ENCODE measurements around the gene LARGE1. TPM values are rescaled to one million over a fixed set of nuclear protein-coding genes. Genes with fewer than 3 reads are reported as not detected.

The LARGE1 gene
- total and polyA plus RNA-seq, 3 experiments from 2014 or later, result 0.07 to 0.27 (median 0.18) TPM

- H3K4me3 Mint-ChIP-seq, result no peak overlapping the region
- Histone ChIP-seq H3K9me3 (ENCODE audit: low read length) (no peaks in the 10 kb centered on the region), H3K27me3 (ENCODE audit: insufficient read depth, low read length, poor library complexity, severe bottlenecking) (no peaks in the 10 kb centered on the region), H3K4me1 (ENCODE audit: insufficient read depth, low read length) (no peaks in the 10 kb centered on the region), H3K27ac (ENCODE audit: low read depth, low read length) (no peak overlapping the region), H3K4me3 (ENCODE audit: low read length) (no peak overlapping the region), H3K36me3 (ENCODE audit: insufficient read depth, low read length) (no peaks in the 10 kb centered on the region)
- H3K36me3 Mint-ChIP-seq, result no peaks in the 10 kb centered on the region
- H3K27me3 Mint-ChIP-seq, result peaks cover 0 to 3% of the 10 kb centered on the region in 2 donors
- CTCF ChIA-PET, result no interaction called here
- DNase-seq, result no peak
- peaks cover 0 to 4% (median 2%) of the 10 kb centered on the region in 5 donors for H3K9me3 Mint-ChIP-seq
- H3K4me1 Mint-ChIP-seq, result no peaks in the 10 kb centered on the region
- H3K27ac Mint-ChIP-seq, result no peak overlapping the region
- POLR2A ChIA-PET, result no interaction called here
Measured at GRCh38 chr22:33781411-33781810, 138.9 kb downstream of the LARGE1 start.

- Histone ChIP-seq H3K9me3 (ENCODE audit: low read length) (no peaks in the 10 kb centered on the region), H3K36me3 (ENCODE audit: insufficient read depth, low read length) (no peaks in the 10 kb centered on the region), H3K27ac (ENCODE audit: low read depth, low read length) (no peak overlapping the region), H3K4me1 (ENCODE audit: insufficient read depth, low read length) (no peaks in the 10 kb centered on the region), H3K4me3 (ENCODE audit: low read length) (no peak overlapping the region), H3K27me3 (ENCODE audit: insufficient read depth, low read length, poor library complexity, severe bottlenecking) (no peaks in the 10 kb centered on the region)
- Mint-ChIP-seq H3K9me3 (peaks cover 0 to 4% (median 2%) of the 10 kb centered on the region in 5 donors), H3K4me1 (no peaks in the 10 kb centered on the region), H3K27me3 (peaks cover 0 to 4% of the 10 kb centered on the region in 2 donors), H3K36me3 (no peaks in the 10 kb centered on the region), H3K4me3 (no peak overlapping the region), H3K27ac (no peak overlapping the region)
- ChIA-PET POLR2A (no interaction called here), CTCF (no interaction called here)
- no peak for DNase-seq
Measured at GRCh38 chr22:33780531-33781136, 139.6 kb downstream of the LARGE1 start.

DNA sequence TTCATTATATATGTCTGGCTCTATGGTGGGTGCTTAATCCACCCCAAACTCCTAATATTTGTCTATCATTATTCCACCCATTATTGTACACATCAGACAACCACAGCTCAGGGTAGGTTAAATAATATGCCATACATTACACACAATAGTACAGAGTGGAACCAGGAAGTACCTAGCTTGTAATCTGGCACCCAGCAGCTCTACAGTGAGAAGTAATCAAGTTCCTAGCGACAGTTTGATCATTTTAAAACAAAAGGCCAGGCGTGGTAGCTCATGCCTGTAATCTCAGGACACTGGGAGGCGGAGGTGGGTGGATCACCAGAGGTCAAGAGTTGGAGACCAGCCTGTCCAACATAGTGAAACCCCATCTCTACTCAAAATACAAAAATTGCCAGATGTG, 141.0 kb downstream of the LARGE1 start:
- Mint-ChIP-seq H3K4me3 (no peak overlapping the region), H3K36me3 (no peaks in the 10 kb centered on the region), H3K27me3 (peaks cover 0 to 4% of the 10 kb centered on the region in 2 donors), H3K27ac (no peak overlapping the region), H3K9me3 (peaks cover 0 to 4% (median 2%) of the 10 kb centered on the region in 5 donors), H3K4me1 (no peaks in the 10 kb centered on the region)
- POLR2A ChIA-PET, result no interaction called here
- no peaks in the 10 kb centered on the region for H3K9me3 ChIP-seq (ENCODE audit: low read length)
- CTCF ChIA-PET, result no interaction called here
- no peak for DNase-seq
- H3K4me3 ChIP-seq (ENCODE audit: low read length), result no peak overlapping the region
- no peaks in the 10 kb centered on the region for H3K36me3 ChIP-seq (ENCODE audit: insufficient read depth, low read length)
- H3K4me1 ChIP-seq (ENCODE audit: insufficient read depth, low read length), result no peaks in the 10 kb centered on the region
- H3K27me3 ChIP-seq (ENCODE audit: insufficient read depth, low read length, poor library complexity, severe bottlenecking), result no peaks in the 10 kb centered on the region
- no peak overlapping the region for H3K27ac ChIP-seq (ENCODE audit: low read depth, low read length)

- no peak overlapping the region for H3K27ac ChIP-seq (ENCODE audit: low read depth, low read length)
- ChIA-PET CTCF (no interaction called here), POLR2A (no interaction called here)
- Mint-ChIP-seq H3K27me3 (peaks cover 0 to 4% of the 10 kb centered on the region in 2 donors), H3K9me3 (peaks cover 0 to 6% (median 4%) of the 10 kb centered on the region in 5 donors), H3K4me1 (no peaks in the 10 kb centered on the region), H3K4me3 (no peak overlapping the region), H3K36me3 (no peaks in the 10 kb centered on the region), H3K27ac (no peak overlapping the region)
- H3K4me3 ChIP-seq (ENCODE audit: low read length), result no peak overlapping the region
- H3K4me1 ChIP-seq (ENCODE audit: insufficient read depth, low read length), result no peaks in the 10 kb centered on the region
- no peaks in the 10 kb centered on the region for H3K36me3 ChIP-seq (ENCODE audit: insufficient read depth, low read length)
- no peaks in the 10 kb centered on the region for H3K27me3 ChIP-seq (ENCODE audit: insufficient read depth, low read length, poor library complexity, severe bottlenecking)
- DNase-seq, result no peak
- no peaks in the 10 kb centered on the region for H3K9me3 ChIP-seq (ENCODE audit: low read length)
Measured at GRCh38 chr22:33776491-33776890, 143.8 kb downstream of the LARGE1 start.

GRCh38 chr22:33774781-33775180, 145.5 kb downstream of the LARGE1 start:
- H3K9me3 Mint-ChIP-seq, result peaks cover 0 to 6% (median 4%) of the 10 kb centered on the region in 5 donors

GRCh38 chr22:33772745-33773144, 147.5 kb downstream of the LARGE1 start:
- Histone ChIP-seq H3K4me1 (ENCODE audit: insufficient read depth, low read length) (no peaks in the 10 kb centered on the region), H3K36me3 (ENCODE audit: insufficient read depth, low read length) (no peaks in the 10 kb centered on the region), H3K27me3 (ENCODE audit: insufficient read depth, low read length, poor library complexity, severe bottlenecking) (no peaks in the 10 kb centered on the region), H3K4me3 (ENCODE audit: low read length) (no peak overlapping the region), H3K9me3 (ENCODE audit: low read length) (no peaks in the 10 kb centered on the region), H3K27ac (ENCODE audit: low read depth, low read length) (no peak overlapping the region)
- Mint-ChIP-seq H3K27ac (no peak overlapping the region), H3K36me3 (no peaks in the 10 kb centered on the region), H3K4me3 (no peak overlapping the region), H3K9me3 (peaks cover 0 to 8% (median 5%) of the 10 kb centered on the region in 5 donors), H3K27me3 (peaks cover 0 to 4% of the 10 kb centered on the region in 2 donors), H3K4me1 (no peaks in the 10 kb centered on the region)
- POLR2A ChIA-PET, result no interaction called here
- CTCF ChIA-PET, result no interaction called here
- no peak for DNase-seq

More at GRCh38 chr22:33774781-33775180, 145.5 kb downstream of the LARGE1 start:
- H3K27ac Mint-ChIP-seq, result no peak overlapping the region
- H3K9me3 ChIP-seq (ENCODE audit: low read length), result no peaks in the 10 kb centered on the region
- H3K27ac ChIP-seq (ENCODE audit: low read depth, low read length), result no peak overlapping the region
- no peaks in the 10 kb centered on the region for H3K36me3 Mint-ChIP-seq
- no peaks in the 10 kb centered on the region for H3K36me3 ChIP-seq (ENCODE audit: insufficient read depth, low read length)
- POLR2A ChIA-PET, result no interaction called here
- peaks cover 0 to 4% of the 10 kb centered on the region in 2 donors for H3K27me3 Mint-ChIP-seq
- CTCF ChIA-PET, result no interaction called here
- no peak overlapping the region for H3K4me3 ChIP-seq (ENCODE audit: low read length)
- H3K4me3 Mint-ChIP-seq, result no peak overlapping the region
- no peaks in the 10 kb centered on the region for H3K4me1 ChIP-seq (ENCODE audit: insufficient read depth, low read length)
- H3K27me3 ChIP-seq (ENCODE audit: insufficient read depth, low read length, poor library complexity, severe bottlenecking), result no peaks in the 10 kb centered on the region
- no peaks in the 10 kb centered on the region for H3K4me1 Mint-ChIP-seq
- DNase-seq, result no peak

GRCh38 chr22:33771136-33771535, 149.1 kb downstream of the LARGE1 start:
- POLR2A ChIA-PET, result no interaction called here
- no peak for DNase-seq
- Histone ChIP-seq H3K27me3 (ENCODE audit: insufficient read depth, low read length, poor library complexity, severe bottlenecking) (no peaks in the 10 kb centered on the region), H3K36me3 (ENCODE audit: insufficient read depth, low read length) (no peaks in the 10 kb centered on the region), H3K4me3 (ENCODE audit: low read length) (no peak overlapping the region), H3K9me3 (ENCODE audit: low read length) (no peaks in the 10 kb centered on the region), H3K27ac (ENCODE audit: low read depth, low read length) (no peak overlapping the region), H3K4me1 (ENCODE audit: insufficient read depth, low read length) (no peaks in the 10 kb centered on the region)
- H3K4me3 Mint-ChIP-seq, result no peak overlapping the region
- no peaks in the 10 kb centered on the region for H3K4me1 Mint-ChIP-seq
- CTCF ChIA-PET, result no interaction called here
- H3K9me3 Mint-ChIP-seq, result peaks cover 0 to 10% (median 5%) of the 10 kb centered on the region in 5 donors
- H3K27me3 Mint-ChIP-seq, result no peaks in the 10 kb centered on the region
- no peak overlapping the region for H3K27ac Mint-ChIP-seq
- no peaks in the 10 kb centered on the region for H3K36me3 Mint-ChIP-seq

DNA sequence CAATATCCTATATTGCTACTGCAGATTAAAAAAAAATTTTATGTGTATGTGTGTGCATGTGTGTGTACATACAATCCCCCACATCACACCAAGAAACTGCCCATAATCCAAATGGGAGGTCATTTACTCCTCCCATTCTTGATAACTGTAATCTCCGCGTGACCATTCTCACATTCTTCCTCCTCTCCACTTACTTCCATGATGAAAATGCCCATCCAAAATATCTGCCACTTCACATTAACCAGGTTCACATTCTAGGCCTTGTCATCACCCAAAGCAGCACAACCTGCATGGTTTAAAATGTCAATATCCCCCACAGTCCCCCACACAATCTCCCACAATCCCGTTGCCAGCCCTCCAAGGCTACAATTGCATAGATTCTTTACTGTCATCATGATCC, 149.6 kb downstream of the LARGE1 start:
- H3K36me3 ChIP-seq (ENCODE audit: insufficient read depth, low read length), result no peaks in the 10 kb centered on the region
- no peak overlapping the region for H3K27ac Mint-ChIP-seq
- H3K9me3 ChIP-seq (ENCODE audit: low read length), result no peaks in the 10 kb centered on the region
- no peaks in the 10 kb centered on the region for H3K4me1 Mint-ChIP-seq
- peaks cover 0 to 11% (median 5%) of the 10 kb centered on the region in 5 donors for H3K9me3 Mint-ChIP-seq
- no peaks in the 10 kb centered on the region for H3K36me3 Mint-ChIP-seq
- ChIA-PET CTCF (no interaction called here), POLR2A (no interaction called here)
- DNase-seq, result no peak
- H3K27me3 ChIP-seq (ENCODE audit: insufficient read depth, low read length, poor library complexity, severe bottlenecking), result no peaks in the 10 kb centered on the region
- H3K4me1 ChIP-seq (ENCODE audit: insufficient read depth, low read length), result no peaks in the 10 kb centered on the region
- H3K4me3 ChIP-seq (ENCODE audit: low read length), result no peak overlapping the region
- no peaks in the 10 kb centered on the region for H3K27me3 Mint-ChIP-seq
- no peak overlapping the region for H3K27ac ChIP-seq (ENCODE audit: low read depth, low read length)
- H3K4me3 Mint-ChIP-seq, result no peak overlapping the region

Data from CD8-positive, alpha-beta memory T cell (primary cell).